Subcutaneous abdominal adipose tissue (tissue), 5 donors: ENCODE results near the gene ACTR3C.
A peak's percentile ranks its signal among the peaks of the same experiment; 100 is the strongest.

Source experiments
- H3K27ac ChIP-seq: one replicate; pipeline ENCODE4 v1.7.0; 2013; ENCODE audit warnings: low read depth, mild to moderate bottlenecking, inconsistent platforms, low read length, moderate library complexity
- H3K27me3 ChIP-seq, 5 donors: one replicate each; pipeline ENCODE4 v1.7.0; 2013; ENCODE audit warnings: low read length in 5 of 5, inconsistent platforms in 1 of 5; ENCODE audit not compliant: control insufficient read depth in 5 of 5, insufficient read depth in 4 of 5
- H3K36me3 ChIP-seq, 5 donors: one replicate each; pipeline ENCODE4 v1.7.0; 2013; ENCODE audit warnings: low read length in 5 of 5; ENCODE audit not compliant: control insufficient read depth in 5 of 5, insufficient read depth in 5 of 5
- H3K4me1 ChIP-seq, 5 donors: one replicate each; pipeline ENCODE4 v1.7.0; 2013; ENCODE audit warnings: low read length in 5 of 5, mild to moderate bottlenecking in 3 of 5, moderate library complexity in 1 of 5; ENCODE audit not compliant: control insufficient read depth in 5 of 5, insufficient read depth in 5 of 5
- H3K4me3 ChIP-seq, 5 donors: one replicate each; pipeline ENCODE4 v1.7.0; 2013; ENCODE audit warnings: low read length in 5 of 5, low read depth in 1 of 5
- H3K9ac ChIP-seq, 5 donors: one replicate each; pipeline ENCODE4 v1.7.0; 2013; ENCODE audit warnings: low read length in 5 of 5, mild to moderate bottlenecking in 4 of 5, moderate library complexity in 3 of 5
- H3K9me3 ChIP-seq, 5 donors: one replicate each; pipeline ENCODE4 v1.7.0; 2013; ENCODE audit warnings: low read length in 5 of 5; ENCODE audit not compliant: control insufficient read depth in 5 of 5
- donor health status: healthy.
- donor health status: healthy.
- donor health status: healthy.
- donor health status: healthy.
- donor health status: healthy.

ACTR3C gene

GRCh38 chr7:150358988-150359621 lies 35.8 kb upstream of the ACTR3C start:
- Histone ChIP-seq H3K4me3 (no peak overlapping the region), H3K9me3 (no peaks in the 10 kb centered on the region), H3K9ac (no peak overlapping the region), H3K4me1 (peaks cover 2 to 38% (median 25%) of the 10 kb centered on the region in 5 donors), H3K27ac (no peak overlapping the region), H3K36me3 (no peaks in the 10 kb centered on the region), H3K27me3 (no peaks in the 10 kb centered on the region)

- H3K4me1 ChIP-seq = peaks cover 2 to 31% (median 18%) of the 10 kb centered on the region in 5 donors
- H3K9ac ChIP-seq = no peak overlapping the region
- no peaks in the 10 kb centered on the region for H3K27me3 ChIP-seq
- no peaks in the 10 kb centered on the region for H3K36me3 ChIP-seq
- H3K9me3 ChIP-seq = no peaks in the 10 kb centered on the region
- peak overlapping the region; percentile 84 for H3K27ac ChIP-seq
- no peak overlapping the region for H3K4me3 ChIP-seq
Measured at GRCh38 chr7:150358433-150358832, 35.1 kb upstream of the ACTR3C start.

- H3K4me1 ChIP-seq = peaks cover 2 to 28% (median 16%) of the 10 kb centered on the region in 5 donors
- H3K4me3 ChIP-seq = no peak overlapping the region
- H3K36me3 ChIP-seq = no peaks in the 10 kb centered on the region
- peak overlapping the region in 1 of 5 donors; percentile 49 for H3K9ac ChIP-seq
- H3K27me3 ChIP-seq = no peaks in the 10 kb centered on the region
- H3K27ac ChIP-seq = peak overlapping the region; percentile 84
- H3K9me3 ChIP-seq = no peaks in the 10 kb centered on the region
Measured at GRCh38 chr7:150357771-150358427, 34.6 kb upstream of the ACTR3C start.

- Histone ChIP-seq H3K27me3 (no peaks in the 10 kb centered on the region), H3K27ac (peak overlapping the region; percentile 84), H3K9me3 (no peaks in the 10 kb centered on the region), H3K36me3 (no peaks in the 10 kb centered on the region), H3K4me3 (no peak overlapping the region), H3K9ac (peak overlapping the region in 2 of 5 donors; percentile 45 to 49), H3K4me1 (peaks cover 2 to 28% (median 16%) of the 10 kb centered on the region in 5 donors)
Measured at GRCh38 chr7:150357270-150357669, 33.9 kb upstream of the ACTR3C start.

- no peak overlapping the region for H3K4me3 ChIP-seq
- H3K27me3 ChIP-seq = no peaks in the 10 kb centered on the region
- no peaks in the 10 kb centered on the region for H3K36me3 ChIP-seq
- H3K9ac ChIP-seq = peak overlapping the region in 2 of 5 donors; percentile 22 to 26
- H3K4me1 ChIP-seq = peaks cover 2 to 30% (median 12%) of the 10 kb centered on the region in 5 donors
- H3K27ac ChIP-seq = peak overlapping the region; percentile 79
- no peaks in the 10 kb centered on the region for H3K9me3 ChIP-seq
Measured at GRCh38 chr7:150356265-150356897, 33.0 kb upstream of the ACTR3C start.

- no peak overlapping the region for H3K9ac ChIP-seq
- H3K4me1 ChIP-seq = peaks cover 2 to 27% (median 11%) of the 10 kb centered on the region in 5 donors
- H3K27me3 ChIP-seq = no peaks in the 10 kb centered on the region
- no peaks in the 10 kb centered on the region for H3K36me3 ChIP-seq
- no peak overlapping the region for H3K4me3 ChIP-seq
- no peaks in the 10 kb centered on the region for H3K9me3 ChIP-seq
- peak overlapping the region; percentile 13 for H3K27ac ChIP-seq
Measured at GRCh38 chr7:150355666-150356059, 32.3 kb upstream of the ACTR3C start.

GRCh38 chr7:150351587-150352194 lies 28.3 kb upstream of the ACTR3C start:
- Histone ChIP-seq H3K27ac (no peak overlapping the region), H3K36me3 (no peaks in the 10 kb centered on the region), H3K4me1 (peaks cover 0 to 16% (median 3%) of the 10 kb centered on the region in 5 donors), H3K4me3 (no peak overlapping the region), H3K9ac (no peak overlapping the region), H3K9me3 (no peaks in the 10 kb centered on the region), H3K27me3 (no peaks in the 10 kb centered on the region)

GRCh38 chr7:150346922-150347321 lies 23.6 kb upstream of the ACTR3C start:
- Histone ChIP-seq H3K4me1 (peaks cover 0 to 8% (median 3%) of the 10 kb centered on the region in 5 donors), H3K9me3 (peaks cover 0 to 8% (median 0%) of the 10 kb centered on the region in 5 donors), H3K4me3 (no peak overlapping the region), H3K27me3 (peaks cover 0 to 4% (median 3%) of the 10 kb centered on the region in 5 donors), H3K27ac (no peak overlapping the region), H3K9ac (no peak overlapping the region), H3K36me3 (no peaks in the 10 kb centered on the region)

- Histone ChIP-seq H3K4me1 (peaks cover 2 to 19% (median 15%) of the 10 kb centered on the region in 5 donors), H3K9me3 (peaks cover 0 to 8% (median 0%) of the 10 kb centered on the region in 5 donors), H3K9ac (no peak overlapping the region), H3K27ac (no peak overlapping the region), H3K27me3 (peaks cover 0 to 12% (median 9%) of the 10 kb centered on the region in 5 donors), H3K4me3 (no peak overlapping the region), H3K36me3 (no peaks in the 10 kb centered on the region)
Measured at GRCh38 chr7:150345012-150345411, 21.7 kb upstream of the ACTR3C start.
